ENCODE data around the gene DNAL1.

The DNAL1 gene, protein sequence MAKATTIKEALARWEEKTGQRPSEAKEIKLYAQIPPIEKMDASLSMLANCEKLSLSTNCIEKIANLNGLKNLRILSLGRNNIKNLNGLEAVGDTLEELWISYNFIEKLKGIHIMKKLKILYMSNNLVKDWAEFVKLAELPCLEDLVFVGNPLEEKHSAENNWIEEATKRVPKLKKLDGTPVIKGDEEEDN

DNA sequence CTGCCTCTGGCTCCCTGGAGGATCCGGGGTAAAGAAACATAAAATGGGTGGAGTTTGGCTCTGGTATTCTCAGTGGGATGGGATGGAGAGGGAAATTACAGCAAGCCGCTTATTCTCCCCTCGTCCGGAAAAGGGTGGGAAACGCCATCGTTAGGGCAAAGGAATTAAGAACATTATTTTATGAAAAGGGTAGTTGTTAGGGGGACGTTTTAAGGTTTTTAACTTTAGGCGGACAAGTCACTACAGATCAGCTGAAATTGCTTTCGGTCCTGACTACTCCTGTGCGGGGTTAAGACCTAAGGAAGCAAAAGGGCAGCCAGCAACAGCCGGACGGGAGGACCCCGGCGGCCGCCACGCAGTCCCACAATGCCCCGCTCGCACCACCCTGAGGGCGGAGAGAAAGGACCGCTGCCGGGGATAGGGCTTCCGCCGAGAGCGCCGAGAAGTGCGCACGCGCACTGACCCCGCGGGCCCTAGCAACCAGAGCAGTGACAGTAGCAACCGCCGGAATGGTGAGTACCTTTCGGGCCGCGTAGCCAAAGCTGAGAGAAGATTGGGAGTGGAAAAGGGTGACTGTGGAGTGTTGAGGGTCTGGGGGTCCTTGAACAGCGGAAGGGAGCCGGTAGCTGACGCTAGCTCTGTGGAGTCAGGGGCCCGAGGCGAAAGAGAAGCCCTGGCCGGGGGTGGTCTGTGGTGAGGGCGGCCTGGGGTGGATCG is at the start of gene DNAL1:
Gene DNAL1, plus strand, starts transcription at position 456 of the 717 bp plus-strand sequence. Its CDS starts 54 bp downstream, at position 510.
- DNase-seq, result peak; percentile 94
- Mint-ChIP-seq H3K4me3 (peak within 1 kb of the TSS; percentile 95), H3K27me3 (no peaks in the 10 kb centered on the region), H3K4me1 (peaks cover 17% of the 10 kb centered on the region), H3K9me3 (no peaks in the 10 kb centered on the region), H3K36me3 (ENCODE audit: low read depth) (no peaks in the 10 kb centered on the region), H3K27ac (peak within 1 kb of the TSS; percentile 91)
- peak; percentile 100 for ATAC-seq

DNA sequence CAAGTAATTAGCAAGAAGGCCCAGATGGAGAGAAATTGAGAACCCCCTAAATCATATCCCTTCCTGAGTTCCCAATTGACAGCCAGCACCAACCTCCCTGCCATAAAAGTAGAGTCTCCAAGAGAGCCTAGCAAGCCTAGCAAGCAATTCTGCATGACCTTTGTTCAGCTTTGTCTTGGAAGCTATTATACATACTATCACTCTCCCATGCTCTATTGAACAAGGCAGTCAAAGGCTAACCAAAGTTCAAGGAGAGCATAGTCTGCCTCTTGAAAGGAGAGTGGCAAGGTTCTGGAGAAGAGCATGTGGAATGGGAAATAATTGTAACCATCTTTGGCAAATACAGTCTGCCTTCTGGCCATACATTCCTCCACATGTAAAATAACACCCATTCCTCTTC is 45.3 kb upstream of the DNAL1 start:
- Mint-ChIP-seq H3K9me3 (no peaks in the 10 kb centered on the region), H3K4me1 (no peaks in the 10 kb centered on the region), H3K27me3 (no peaks in the 10 kb centered on the region), H3K36me3 (ENCODE audit: low read depth) (no peaks in the 10 kb centered on the region), H3K27ac (no peak overlapping the region), H3K4me3 (no peak overlapping the region)
- no peak for DNase-seq
- ATAC-seq, result no peak

DNA sequence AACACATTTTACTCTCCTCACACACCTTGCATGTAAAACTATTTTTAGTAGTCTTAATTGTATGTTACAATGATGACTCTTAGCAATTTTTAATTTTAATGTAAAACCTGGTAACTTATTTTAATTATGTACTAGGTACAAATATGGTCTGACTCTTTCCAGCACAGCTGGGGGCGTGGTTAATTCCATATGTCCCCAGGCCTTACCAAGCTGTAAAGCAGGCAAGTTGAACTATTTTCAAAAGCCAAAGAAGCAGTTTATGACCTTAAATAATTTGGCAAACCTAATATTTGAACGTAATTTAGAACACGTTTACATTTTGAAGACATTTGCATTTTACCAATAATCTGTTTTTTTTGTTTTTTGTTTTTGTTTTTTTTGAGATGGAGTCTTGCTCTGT is 41.8 kb upstream of the DNAL1 start:
- Mint-ChIP-seq H3K4me3 (no peak overlapping the region), H3K9me3 (no peaks in the 10 kb centered on the region), H3K27me3 (no peaks in the 10 kb centered on the region), H3K27ac (no peak overlapping the region), H3K4me1 (no peaks in the 10 kb centered on the region), H3K36me3 (ENCODE audit: low read depth) (no peaks in the 10 kb centered on the region)
- ATAC-seq (no peak), DNase-seq (no peak)

DNA sequence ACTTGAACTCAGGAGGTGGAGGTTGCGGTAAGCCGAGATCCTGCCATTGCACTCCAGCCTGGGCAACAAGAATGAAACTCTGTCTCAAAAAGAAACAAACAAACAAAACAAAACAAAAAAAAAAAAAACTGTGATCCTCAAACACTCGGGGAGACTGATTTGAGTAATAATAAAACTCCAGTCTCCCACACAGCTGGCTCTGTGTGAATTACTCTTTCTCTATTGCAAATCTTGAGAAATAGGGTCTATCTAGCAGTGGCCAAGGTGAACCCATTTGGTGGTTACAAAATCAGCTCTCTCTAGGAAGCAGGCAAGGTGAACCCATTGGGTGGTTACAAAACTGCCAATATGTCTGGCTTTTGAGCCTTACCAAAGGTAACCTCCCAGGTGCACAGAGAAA is 38.5 kb upstream of the DNAL1 start:
- H3K9me3 Mint-ChIP-seq, result no peaks in the 10 kb centered on the region
- no peaks in the 10 kb centered on the region for H3K36me3 Mint-ChIP-seq (ENCODE audit: low read depth)
- H3K27me3 Mint-ChIP-seq, result peaks cover 3% of the 10 kb centered on the region
- no peak overlapping the region for H3K4me3 Mint-ChIP-seq
- no peak for DNase-seq
- no peaks in the 10 kb centered on the region for H3K4me1 Mint-ChIP-seq
- no peak overlapping the region for H3K27ac Mint-ChIP-seq
- no peak for ATAC-seq

DNA sequence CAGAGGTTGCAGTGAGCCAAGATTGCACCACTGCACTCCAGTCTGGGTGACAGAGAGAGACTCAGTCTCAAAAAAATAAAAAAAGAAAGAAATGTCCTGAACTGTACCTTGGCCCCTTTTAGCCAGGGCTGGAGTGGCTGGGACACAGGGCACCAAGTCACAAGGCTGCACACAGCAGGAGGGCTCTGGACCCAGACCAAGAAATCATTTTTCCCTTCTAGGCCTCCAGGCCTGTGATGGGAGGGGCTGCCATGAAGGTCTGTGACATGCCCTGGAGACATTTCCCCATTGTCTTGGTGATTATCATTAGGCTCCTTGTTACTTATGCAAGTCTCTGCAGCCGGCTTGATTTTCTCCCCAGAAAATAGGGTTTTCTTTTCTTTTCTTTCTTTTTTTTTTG is 37.5 kb upstream of the DNAL1 start:
- DNase-seq (no peak), ATAC-seq (no peak)
- H3K27me3 Mint-ChIP-seq, result peaks cover 3% of the 10 kb centered on the region
- H3K4me1 Mint-ChIP-seq, result peaks cover 3% of the 10 kb centered on the region
- no peaks in the 10 kb centered on the region for H3K36me3 Mint-ChIP-seq (ENCODE audit: low read depth)
- no peaks in the 10 kb centered on the region for H3K9me3 Mint-ChIP-seq
- H3K27ac Mint-ChIP-seq, result no peak overlapping the region
- no peak overlapping the region for H3K4me3 Mint-ChIP-seq

DNA sequence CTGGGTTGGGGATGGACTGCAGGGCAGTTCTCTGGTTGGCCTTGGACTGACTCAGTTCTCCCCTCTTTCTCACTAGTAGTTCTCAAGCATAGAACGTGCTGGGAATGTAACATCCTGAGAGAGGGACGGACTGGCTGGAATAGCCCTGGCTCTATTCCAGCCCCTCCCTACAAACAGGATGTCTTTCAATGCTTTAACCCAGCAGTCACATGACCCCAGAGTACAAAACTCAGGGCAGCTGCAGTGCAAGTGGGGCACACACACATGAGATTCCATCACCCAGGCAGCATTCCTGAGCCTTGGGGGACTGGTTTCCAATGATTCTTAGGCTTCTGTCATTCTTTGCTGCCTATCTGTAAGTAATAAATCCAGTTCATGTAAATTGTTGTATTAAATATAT is 34.1 kb upstream of the DNAL1 start:
- ATAC-seq, result no peak
- no peak overlapping the region for H3K4me3 Mint-ChIP-seq
- H3K4me1 Mint-ChIP-seq, result peaks cover 6% of the 10 kb centered on the region
- H3K27me3 Mint-ChIP-seq, result peaks cover 5% of the 10 kb centered on the region
- H3K36me3 Mint-ChIP-seq (ENCODE audit: low read depth), result no peaks in the 10 kb centered on the region
- no peaks in the 10 kb centered on the region for H3K9me3 Mint-ChIP-seq
- DNase-seq, result no peak
- H3K27ac Mint-ChIP-seq, result no peak overlapping the region

DNA sequence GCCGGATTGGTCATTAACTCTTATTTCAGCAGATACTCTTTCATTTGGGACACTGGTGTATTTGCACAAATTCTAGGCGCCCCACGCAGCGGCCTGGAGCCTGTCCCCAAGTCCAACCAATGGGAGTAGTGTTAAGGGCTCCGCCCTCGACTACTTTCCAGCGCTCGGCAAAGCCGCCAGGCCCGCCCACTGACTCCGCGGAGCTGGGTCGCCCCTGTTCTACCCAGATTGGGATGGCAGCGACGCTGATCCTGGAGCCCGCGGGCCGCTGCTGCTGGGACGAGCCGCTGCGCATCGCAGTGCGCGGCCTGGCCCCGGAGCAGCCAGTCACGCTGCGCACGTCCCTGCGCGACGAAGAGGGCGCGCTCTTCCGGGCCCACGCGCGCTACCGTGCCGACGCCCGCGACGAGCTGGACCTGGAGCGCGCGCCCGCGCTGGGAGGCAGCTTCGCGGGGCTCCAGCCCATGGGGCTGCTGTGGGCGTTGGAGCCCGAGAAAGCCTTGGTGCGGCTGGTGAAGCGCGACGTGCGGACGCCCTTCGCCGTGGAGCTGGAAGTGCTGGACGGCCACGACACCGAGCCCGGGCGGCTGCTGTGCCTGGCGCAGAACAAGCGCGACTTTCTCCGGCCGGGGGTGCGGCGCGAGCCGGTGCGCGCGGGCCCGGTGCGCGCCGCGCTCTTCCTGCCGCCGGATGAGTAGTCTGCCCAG is 32.3 kb upstream of the DNAL1 start, which contains the start of gene ACOT6:
Gene ACOT6, plus strand, starts transcription at position 179 of the 707 bp plus-strand sequence. Its CDS starts 55 bp downstream, at position 234.
- H3K36me3 Mint-ChIP-seq (ENCODE audit: low read depth), result no peaks in the 10 kb centered on the region
- H3K27ac Mint-ChIP-seq, result no peak within 1 kb of the TSS

DNA sequence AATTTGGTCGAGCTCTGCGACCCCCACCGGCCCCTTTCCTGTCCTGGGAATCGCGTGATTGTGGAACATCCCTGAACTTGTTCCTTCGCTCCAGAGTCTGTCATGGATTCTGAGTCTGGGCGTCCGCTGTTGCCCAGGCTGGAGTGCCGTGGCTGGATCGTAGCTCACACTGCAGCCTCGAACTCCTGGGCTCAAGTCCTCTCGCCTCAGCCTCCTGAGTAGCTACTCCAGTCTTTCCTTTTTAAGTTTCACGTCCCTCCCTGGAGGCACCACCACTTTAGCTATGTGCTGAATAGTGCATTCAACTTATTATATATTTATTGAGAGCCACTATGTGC is 31.8 kb upstream of the DNAL1 start:
- no peak for ATAC-seq
- peaks cover 5% of the 10 kb centered on the region for H3K27me3 Mint-ChIP-seq
- H3K9me3 Mint-ChIP-seq, result no peaks in the 10 kb centered on the region
- H3K27ac Mint-ChIP-seq, result no peak overlapping the region
- no peak for DNase-seq
- H3K4me1 Mint-ChIP-seq, result peaks cover 6% of the 10 kb centered on the region
- H3K36me3 Mint-ChIP-seq (ENCODE audit: low read depth), result no peaks in the 10 kb centered on the region
- peak overlapping the region; percentile 77 for H3K4me3 Mint-ChIP-seq

More for the DNA sequence above, 32.3 kb upstream of the DNAL1 start, which contains the start of gene ACOT6:
- peak; percentile 74 for DNase-seq
- H3K27me3 Mint-ChIP-seq, result peaks cover 5% of the 10 kb centered on the region
- H3K4me1 Mint-ChIP-seq, result peaks cover 6% of the 10 kb centered on the region
- no peaks in the 10 kb centered on the region for H3K9me3 Mint-ChIP-seq
- H3K4me3 Mint-ChIP-seq, result peak within 1 kb of the TSS; percentile 77
- ATAC-seq, result peak; percentile 93

DNA sequence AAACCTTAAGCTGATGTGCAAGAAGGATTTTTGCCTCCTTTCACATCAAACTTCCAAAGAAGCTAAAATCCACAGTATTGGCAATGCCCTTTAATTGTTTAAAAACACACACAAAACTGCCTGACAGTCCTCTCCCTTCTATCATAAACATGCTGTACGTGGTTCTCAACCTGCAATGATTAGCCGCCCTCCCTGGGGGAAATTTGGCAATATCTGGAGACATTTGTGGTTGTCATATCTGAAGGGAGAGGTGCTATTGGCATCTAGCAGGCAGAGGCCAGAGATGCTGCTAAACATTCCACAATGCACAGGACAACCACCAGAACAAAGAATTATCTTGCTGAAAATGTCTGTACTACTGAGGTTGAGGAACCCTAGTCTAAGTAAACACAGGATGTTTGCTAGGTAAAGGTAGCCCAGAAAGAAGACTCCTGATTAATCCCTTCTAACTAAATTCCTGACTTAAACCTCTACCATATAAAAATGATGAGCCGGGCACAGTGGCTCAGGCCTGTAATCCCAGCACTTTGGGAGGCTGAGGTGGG is 31.3 kb upstream of the DNAL1 start:
- H3K27me3 Mint-ChIP-seq, result peaks cover 2% of the 10 kb centered on the region
- DNase-seq, result no peak
- H3K27ac Mint-ChIP-seq, result no peak overlapping the region
- no peaks in the 10 kb centered on the region for H3K9me3 Mint-ChIP-seq
- H3K4me3 Mint-ChIP-seq, result peak overlapping the region; percentile 77
- ATAC-seq, result no peak
- H3K4me1 Mint-ChIP-seq, result peaks cover 6% of the 10 kb centered on the region
- H3K36me3 Mint-ChIP-seq (ENCODE audit: low read depth), result no peaks in the 10 kb centered on the region

DNA sequence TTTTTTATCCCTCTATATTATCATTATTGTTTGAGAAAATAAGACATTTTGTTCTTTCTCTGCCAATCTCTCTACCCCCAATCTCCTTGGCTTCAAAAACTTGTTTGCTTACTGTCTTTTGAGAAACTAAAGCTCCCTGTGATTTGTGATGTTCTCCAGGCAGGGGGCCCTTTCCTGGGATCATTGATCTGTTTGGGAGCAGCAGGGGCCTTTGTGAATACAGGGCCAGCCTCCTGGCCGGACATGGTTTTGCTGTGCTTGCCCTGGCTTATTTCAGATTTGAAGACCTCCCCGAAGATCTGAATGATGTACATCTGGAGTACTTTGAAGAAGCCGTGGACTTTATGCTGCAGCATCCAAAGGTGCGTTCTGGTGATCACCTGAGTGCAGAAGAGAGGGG is 28.0 kb upstream of the DNAL1 start:
- no peak for DNase-seq
- H3K36me3 Mint-ChIP-seq (ENCODE audit: low read depth), result no peaks in the 10 kb centered on the region
- H3K27me3 Mint-ChIP-seq, result peaks cover 2% of the 10 kb centered on the region
- H3K9me3 Mint-ChIP-seq, result no peaks in the 10 kb centered on the region
- ATAC-seq, result no peak
- peaks cover 6% of the 10 kb centered on the region for H3K4me1 Mint-ChIP-seq
- H3K4me3 Mint-ChIP-seq, result no peak overlapping the region
- no peak overlapping the region for H3K27ac Mint-ChIP-seq

DNA sequence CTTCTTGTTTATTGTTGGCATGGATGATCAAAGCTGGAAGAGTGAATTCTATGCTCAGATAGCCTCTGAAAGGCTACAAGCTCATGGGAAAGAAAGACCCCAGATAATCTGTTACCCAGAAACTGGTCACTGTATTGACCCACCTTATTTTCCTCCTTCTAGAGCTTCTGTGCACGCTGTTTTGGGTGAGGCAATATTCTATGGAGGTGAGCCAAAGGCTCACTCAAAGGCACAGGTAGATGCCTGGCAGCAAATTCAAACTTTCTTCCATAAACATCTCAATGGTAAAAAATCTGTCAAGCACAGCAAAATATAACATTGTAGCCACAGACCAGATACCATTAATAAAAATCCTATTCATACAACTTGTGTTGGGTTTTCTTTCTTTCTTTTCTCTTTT is 25.3 kb upstream of the DNAL1 start:
- H3K27me3 Mint-ChIP-seq, result no peaks in the 10 kb centered on the region
- H3K4me1 Mint-ChIP-seq, result no peaks in the 10 kb centered on the region
- H3K4me3 Mint-ChIP-seq, result no peak overlapping the region
- no peaks in the 10 kb centered on the region for H3K36me3 Mint-ChIP-seq (ENCODE audit: low read depth)
- no peaks in the 10 kb centered on the region for H3K9me3 Mint-ChIP-seq
- no peak overlapping the region for H3K27ac Mint-ChIP-seq
- no peak for DNase-seq
- ATAC-seq, result no peak

DNA sequence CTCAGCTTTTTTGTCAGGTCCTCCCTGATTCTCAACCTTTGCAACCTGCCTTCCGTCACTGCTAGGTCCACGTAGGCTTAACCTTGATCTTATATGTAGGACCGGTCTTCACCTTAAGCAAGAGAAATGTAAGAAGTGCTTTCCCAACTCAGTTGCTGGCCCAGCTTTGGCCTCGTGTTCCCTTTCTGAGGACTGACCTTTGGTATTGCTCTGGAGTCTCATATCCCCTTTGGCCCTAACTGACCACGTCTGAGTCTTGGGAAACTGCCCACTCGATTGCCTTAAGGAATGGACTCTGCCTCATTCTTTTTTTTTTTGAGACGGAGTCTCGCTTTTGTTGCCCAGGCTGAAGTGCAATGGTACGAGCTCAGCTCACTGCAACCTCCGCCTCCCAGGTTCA is 24.5 kb upstream of the DNAL1 start:
- no peak for DNase-seq
- H3K27ac Mint-ChIP-seq, result no peak overlapping the region
- no peaks in the 10 kb centered on the region for H3K4me1 Mint-ChIP-seq
- no peaks in the 10 kb centered on the region for H3K27me3 Mint-ChIP-seq
- no peaks in the 10 kb centered on the region for H3K36me3 Mint-ChIP-seq (ENCODE audit: low read depth)
- ATAC-seq, result no peak
- H3K9me3 Mint-ChIP-seq, result no peaks in the 10 kb centered on the region
- no peak overlapping the region for H3K4me3 Mint-ChIP-seq

DNA sequence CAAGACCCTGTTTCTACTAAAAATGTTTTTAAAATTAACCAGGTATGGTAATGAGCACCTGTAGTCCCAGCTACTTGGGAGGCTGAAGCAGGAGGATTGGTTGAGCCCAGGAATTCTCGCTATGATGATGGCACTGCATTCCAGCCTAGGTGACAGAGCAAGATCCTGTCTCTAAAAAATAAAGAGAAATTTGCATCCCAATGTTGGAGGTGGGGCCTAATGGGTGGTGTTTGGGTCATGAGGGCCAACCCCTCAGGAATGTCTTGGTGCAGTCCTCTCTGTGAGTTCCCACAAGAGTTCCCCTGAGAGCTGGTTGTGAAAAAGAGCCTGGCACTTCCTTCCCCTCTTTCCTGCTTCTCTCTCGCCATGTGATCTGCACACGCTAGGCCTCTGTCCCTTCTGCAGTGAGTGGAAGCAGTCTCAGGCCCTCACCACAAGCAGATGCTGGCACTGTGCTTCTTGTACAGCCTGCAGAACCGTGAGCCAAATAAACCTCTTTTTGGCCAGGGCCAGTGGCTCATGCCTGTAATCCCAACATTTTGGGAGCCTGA is 21.2 kb upstream of the DNAL1 start:
- DNase-seq (no peak), ATAC-seq (no peak)
- no peaks in the 10 kb centered on the region for H3K27me3 Mint-ChIP-seq
- no peaks in the 10 kb centered on the region for H3K9me3 Mint-ChIP-seq
- H3K27ac Mint-ChIP-seq, result no peak overlapping the region
- no peaks in the 10 kb centered on the region for H3K36me3 Mint-ChIP-seq (ENCODE audit: low read depth)
- no peak overlapping the region for H3K4me3 Mint-ChIP-seq
- no peaks in the 10 kb centered on the region for H3K4me1 Mint-ChIP-seq

DNA sequence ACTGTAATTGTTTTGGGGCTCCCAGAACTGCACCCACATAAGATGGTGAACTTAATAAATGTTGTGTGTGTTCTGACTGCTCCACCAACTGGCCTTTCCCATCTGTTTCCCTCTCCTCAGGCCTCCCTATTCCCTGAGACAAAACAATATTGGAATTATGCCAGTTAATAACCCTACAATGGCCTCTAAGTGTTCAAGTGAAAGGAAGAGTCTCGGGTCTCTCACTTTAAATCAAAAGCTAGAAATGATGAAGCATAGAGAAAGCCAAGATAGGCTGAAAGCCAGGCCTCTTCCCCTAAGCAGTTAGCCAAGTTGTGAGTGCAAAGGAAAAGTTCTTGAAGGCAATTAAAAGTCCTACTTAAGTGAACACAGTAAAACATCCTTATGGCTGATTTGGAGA is 19.1 kb upstream of the DNAL1 start:
- DNase-seq (no peak), ATAC-seq (no peak)
- Mint-ChIP-seq H3K36me3 (ENCODE audit: low read depth) (no peaks in the 10 kb centered on the region), H3K4me1 (no peaks in the 10 kb centered on the region), H3K4me3 (no peak overlapping the region), H3K27ac (no peak overlapping the region), H3K27me3 (no peaks in the 10 kb centered on the region), H3K9me3 (no peaks in the 10 kb centered on the region)

DNA sequence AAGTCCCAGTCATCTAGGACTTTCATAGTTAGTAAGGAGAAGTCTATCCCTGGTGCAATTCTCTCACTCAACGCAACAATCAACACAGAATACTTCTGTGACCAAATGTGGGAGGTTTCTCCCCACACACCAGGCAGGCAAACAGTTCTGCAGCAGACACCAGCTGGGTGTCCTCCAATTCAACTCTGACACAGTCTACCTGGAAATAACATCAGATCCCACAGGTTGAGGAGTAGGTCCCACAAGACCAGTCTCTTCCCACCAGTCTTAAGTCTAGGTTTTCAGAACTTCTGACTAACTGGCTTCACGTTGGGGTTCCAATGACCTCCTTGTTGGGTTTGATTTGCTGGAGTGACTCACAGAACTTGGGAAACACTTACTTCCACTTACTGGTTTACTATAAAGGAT is 17.6 kb upstream of the DNAL1 start:
- DNase-seq (no peak), ATAC-seq (peak; percentile 20)
- H3K36me3 Mint-ChIP-seq (ENCODE audit: low read depth), result no peaks in the 10 kb centered on the region
- H3K9me3 Mint-ChIP-seq, result no peaks in the 10 kb centered on the region
- H3K27ac Mint-ChIP-seq, result no peak overlapping the region
- no peaks in the 10 kb centered on the region for H3K4me1 Mint-ChIP-seq
- no peak overlapping the region for H3K4me3 Mint-ChIP-seq
- no peaks in the 10 kb centered on the region for H3K27me3 Mint-ChIP-seq
